Endothelial cell of umbilical vein (primary cell): Measurements from ENCODE around the gene GREB1. TPM values are rescaled to one million over a fixed set of nuclear protein-coding genes. Genes with fewer than 3 reads are reported as not detected.

Experiments used
- BruUV-seq: library from RNA; stranded (reverse); fragments of 400-500 nt; replicated peaks from 2 replicates; lab custom pipeline; 2021; lab: Mats Ljungman, UMichigan
- CTCF ChIA-PET: fragments of 300-600, 350-600 bp; sonication (Branson Sonifier 250); formaldehyde crosslinking; loops from one replicate; lab custom pipeline; 2021; ENCODE audit warnings: antibody characterized with exemption, inconsistent platforms; lab: Charles Lee
- POLR2A ChIA-PET: fragments of 300-600, 350-600 bp; sonication (Branson Sonifier 250); formaldehyde crosslinking; loops from one replicate; lab custom pipeline; 2021; ENCODE audit warnings: antibody characterized with exemption, inconsistent platforms; lab: Charles Lee
- DNase-seq: peaks from one replicate; pipeline ENCODE4 v3.0.0-alpha.2; 2011; ENCODE audit warnings: low read depth, low spot score
- FAIRE-seq: peaks from 2 replicates; lab custom pipeline; 2011; peaks lifted over from hg19 to GRCh38; lab: Jason Lieb, UNC
- H2AFZ ChIP-seq: 2 replicates; pipeline ENCODE4 v1.6.0; 2012; ENCODE audit warnings: low read depth, low read length, control low read depth, inconsistent platforms
- H3K27ac ChIP-seq: 2 replicates; pipeline ENCODE4 v1.5.1; 2011; ENCODE audit warnings: low read depth, mild to moderate bottlenecking, control low read depth, low read length, moderate library complexity; ENCODE audit not compliant: insufficient read depth
- H3K27me3 ChIP-seq, 2 experiments: 2 replicates each; pipeline versions ENCODE4 v1.6.0 to v1.6.1; 2011; ENCODE audit warnings: low read length in 2 of 2, mixed read lengths in 1 of 2; ENCODE audit not compliant: control insufficient read depth in 2 of 2, insufficient read depth in 2 of 2
- H3K36me3 ChIP-seq, 2 experiments: 2 replicates in 1 of 2; 3 replicates in 1 of 2; pipeline ENCODE4 v1.5.1; 2011; ENCODE audit warnings: low read length in 2 of 2, mild to moderate bottlenecking in 1 of 2, moderate library complexity in 1 of 2; ENCODE audit not compliant: control insufficient read depth in 2 of 2, insufficient read depth in 2 of 2; ENCODE audit errors: extremely low read depth in 1 of 2
- H3K4me1 ChIP-seq: 3 replicates; pipeline ENCODE4 v1.5.1; 2011; ENCODE audit warnings: mild to moderate bottlenecking, low read length; ENCODE audit not compliant: control insufficient read depth, insufficient read depth; ENCODE audit errors: extremely low read depth
- H3K4me2 ChIP-seq: 2 replicates; pipeline ENCODE4 v1.6.1; 2011; ENCODE audit warnings: low read length, control low read depth, mixed read lengths; ENCODE audit not compliant: insufficient read depth
- H3K4me3 ChIP-seq, 3 experiments: fragments of 200-600 bp in 1 of 3; sonication (generic), shearing (Covaris generic) in 1 of 3; replicated peaks in 1 of 3; 2 replicates each; pipeline ENCODE4 v1.5.1; 2011 to 2016; ENCODE audit warnings: control low read depth in 3 of 3, low read length in 3 of 3, mild to moderate bottlenecking in 2 of 3, inconsistent platforms in 1 of 3, low read depth in 1 of 3, moderate library complexity in 1 of 3; ENCODE audit not compliant: insufficient read depth in 1 of 3
- H3K79me2 ChIP-seq: 2 replicates; pipeline ENCODE4 v1.6.0; 2012; ENCODE audit warnings: low read length, inconsistent platforms; ENCODE audit not compliant: control insufficient read depth, insufficient read depth
- H3K9ac ChIP-seq: replicated peaks from 2 replicates; pipeline ENCODE3; 2011; ENCODE audit warnings: low read length, control low read depth; ENCODE audit not compliant: insufficient read depth; ENCODE audit errors: extremely low read depth
- H3K9me1 ChIP-seq: replicated peaks from 3 replicates; pipeline ENCODE4 v1.6.0; 2011; ENCODE audit warnings: mild to moderate bottlenecking, low read length; ENCODE audit not compliant: control insufficient read depth, insufficient read depth; ENCODE audit errors: extremely low read depth
- H3K9me3 ChIP-seq: replicated peaks from 2 replicates; pipeline ENCODE4 v1.5.1; 2012; ENCODE audit warnings: low read length, inconsistent platforms; ENCODE audit not compliant: control insufficient read depth, insufficient read depth
- H4K20me1 ChIP-seq: replicated peaks from 2 replicates; pipeline ENCODE3; 2011; ENCODE audit warnings: mild to moderate bottlenecking, low read length; ENCODE audit not compliant: control insufficient read depth, insufficient read depth; ENCODE audit errors: extremely low read depth
- CTCF ChIP-seq, 2 donors: IDR thresholded peaks; 1 replicate in 1 of 2; 2 replicates in 1 of 2; pipeline ENCODE4 v1.5.1; 2011; ENCODE audit warnings: low read length in 2 of 2, mild to moderate bottlenecking in 2 of 2, moderate library complexity in 2 of 2, control low read depth in 1 of 2, inconsistent platforms in 1 of 2, low read depth in 1 of 2; ENCODE audit not compliant: insufficient read depth in 1 of 2; ENCODE audit errors: extremely low read depth in 1 of 2
- FOS ChIP-seq: IDR thresholded peaks from 2 replicates; pipeline ENCODE4 v1.6.1; 2011; ENCODE audit warnings: mild to moderate bottlenecking, low read length, moderate library complexity, borderline replicate concordance; ENCODE audit not compliant: insufficient read depth
- GATA2 ChIP-seq: IDR thresholded peaks from 2 replicates; pipeline ENCODE4 v1.7.0; 2011; ENCODE audit warnings: low read depth, mild to moderate bottlenecking, moderate library complexity, mixed read lengths, low read length; ENCODE audit not compliant: insufficient read length, insufficient read depth
- JUN ChIP-seq: IDR thresholded peaks from 2 replicates; pipeline ENCODE4 v1.6.1; 2011; ENCODE audit warnings: borderline replicate concordance, low read depth; ENCODE audit not compliant: insufficient read length, insufficient read depth
- MYC ChIP-seq: IDR thresholded peaks from one replicate; pipeline ENCODE4 v1.6.1; 2011; ENCODE audit warnings: mild to moderate bottlenecking, low read depth, low read length
- dilution Hi-C: fragments of 300-500 bp; cut with MboI; formaldehyde crosslinking; loops from one replicate; pipeline ENCODE4 v1.15.0; 2019; ENCODE audit warnings: low sequenced_read_pairs; ENCODE audit not compliant: extremely low pct_ligation_motif_present
- intact Hi-C: fragments of 100-400 bp; cut with micrococcal nuclease; formaldehyde crosslinking; loops from one replicate; pipeline ENCODE4 v1.10.0; 2022
- polyA plus RNA-seq, 4 experiments: library from polyadenylated mRNA; depleted of rRNA in 3 of 4; stranded (reverse) in 3 of 4; unstranded in 1 of 4; fragments of >200 nt; gene quantifications; 2 replicates each; pipeline versions ENCODE4 v1.2.1 to v1.2.3, GENCODE V29; 2011 to 2012; ENCODE audit warnings: missing spikeins in 1 of 4
- total RNA-seq: library from RNA; stranded (reverse); gene quantifications from 2 replicates; pipeline ENCODE4 v1.2.3, GENCODE V29; 2021

GREB1 gene
- total and polyA plus RNA-seq, 2 donors (not counting 3 experiments of a cell fraction or from before 2014, with no cell fraction given), result 0.17 to 0.58 TPM

- no peak for FAIRE-seq
- no peaks in the 10 kb centered on the region for H4K20me1 ChIP-seq
- TF ChIP-seq FOS (no peak), JUN (no peak), GATA2 (no peak), MYC (no peak)
- dilution Hi-C loops (no loop called here), intact Hi-C loops (no loop called here)
- no peaks in the 10 kb centered on the region for H3K79me2 ChIP-seq
- POLR2A ChIA-PET, result no interaction called here
- H3K36me3 ChIP-seq, result no peaks in the 10 kb centered on the region
- H3K9me3 ChIP-seq, result no peaks in the 10 kb centered on the region
- no TSS peak for BruUV-seq
- no peak overlapping the region for H3K27ac ChIP-seq
- no peaks in the 10 kb centered on the region for H3K4me1 ChIP-seq
- no peak overlapping the region for H3K4me2 ChIP-seq
- no peak for DNase-seq
- no peak overlapping the region for H3K9ac ChIP-seq
- H3K9me1 ChIP-seq, result no peaks in the 10 kb centered on the region
- CTCF ChIA-PET, result no interaction called here
- H3K27me3 ChIP-seq, result no peaks in the 10 kb centered on the region
- H2AFZ ChIP-seq, result no peak overlapping the region
- H3K4me3 ChIP-seq, result no peak overlapping the region
Measured at GRCh38 chr2:11616097-11616687, 82.3 kb downstream of the GREB1 start.

GRCh38 chr2:11616851-11617415 is 83.1 kb downstream of the GREB1 start:
- dilution Hi-C loops, result no loop called here
- Histone ChIP-seq H3K4me1 (no peaks in the 10 kb centered on the region), H3K9me1 (no peaks in the 10 kb centered on the region), H3K4me2 (no peak overlapping the region), H4K20me1 (no peaks in the 10 kb centered on the region), H3K4me3 (no peak overlapping the region), H3K27me3 (no peaks in the 10 kb centered on the region), H3K36me3 (no peaks in the 10 kb centered on the region), H3K9ac (no peak overlapping the region), H3K27ac (no peak overlapping the region), H3K79me2 (no peaks in the 10 kb centered on the region), H3K9me3 (no peaks in the 10 kb centered on the region), H2AFZ (no peak overlapping the region)
- ChIA-PET POLR2A (no interaction called here), CTCF (no interaction called here)
- BruUV-seq, result no TSS peak
- DNase-seq, result no peak
- no peak for FAIRE-seq
- TF ChIP-seq CTCF (IDR thresholded peaks at IDR 0.05; ENCODE audit: extremely low read depth in 1 of 2, insufficient read depth in 1 of 2, low read depth in 1 of 2, low read length in 2 of 2), result no peak
- TF ChIP-seq GATA2, result no peak
- TF ChIP-seq FOS, result no peak
- intact Hi-C loops, result no loop called here
